Measurements from ENCODE around the gene CAPN10. TPM values are rescaled to one million over a fixed set of nuclear protein-coding genes. Genes with fewer than 3 reads are reported as not detected.
A peak's percentile ranks its signal among the peaks of the same experiment; 100 is the strongest.

Gene CAPN10
- polyA plus RNA-seq, 3 donors: 7.3 to 57.0 (median 7.4) TPM

- Histone ChIP-seq H4K20me1 (ENCODE audit: insufficient read depth, low read length) (peaks cover 94% of the 10 kb centered on the region), H3K27ac (ENCODE audit: low read depth in 1 of 2, low read length in 2 of 2) (no peak overlapping the region), H3K27me3 (ENCODE audit: control insufficient read depth in 2 of 2, insufficient read depth in 2 of 2, low read length in 2 of 2) (no peaks in the 10 kb centered on the region), H3K9me3 (replicated peaks in 1 of 2; ENCODE audit: control insufficient read depth in 1 of 2, insufficient read depth in 1 of 2, low read length in 2 of 2) (no peaks in the 10 kb centered on the region), H3K9ac (ENCODE audit: insufficient read depth, low read length, poor library complexity, severe bottlenecking) (no peak overlapping the region), H2AFZ (ENCODE audit: insufficient read depth, low read depth, low read length, poor library complexity, severe bottlenecking) (no peak overlapping the region), H3K4me1 (ENCODE audit: control insufficient read depth in 1 of 2, insufficient read depth in 2 of 2, low read length in 2 of 2) (peaks cover 36 to 41% of the 10 kb centered on the region in 2 donors), H3K36me3 (replicated peaks in 1 of 2; ENCODE audit: control insufficient read depth in 1 of 2, insufficient read depth in 2 of 2, low read length in 2 of 2) (peaks cover 65 to 74% of the 10 kb centered on the region in 2 donors), H3K4me3 (replicated peaks in 1 of 3; ENCODE audit: low read depth in 2 of 3, low read length in 3 of 3) (no peak overlapping the region), H3K79me2 (ENCODE audit: insufficient read depth, low read length) (peaks cover 64% of the 10 kb centered on the region), H3K4me2 (replicated peaks; ENCODE audit: extremely low read depth, low read length, poor library complexity, severe bottlenecking) (no peak overlapping the region)
- Mint-ChIP-seq H3K4me1 (peaks cover 36% of the 10 kb centered on the region), H3K27ac (peak overlapping the region in 3 of 7 donors; percentile 25 to 63 (median 42)), H3K27me3 (ENCODE audit: low read depth in 3 of 3) (peaks cover 0 to 2% (median 2%) of the 10 kb centered on the region in 3 donors), H3K9me3 (peaks cover 0 to 1% (median 0%) of the 10 kb centered on the region in 7 donors), H3K4me3 (no peak overlapping the region), H3K36me3 (peaks cover 50 to 70% of the 10 kb centered on the region in 2 donors)
- no peak for DNase-seq
- WGBS (ENCODE audit: insufficient coverage): 97% methylated on average over 32 of the region's 32 CpGs
- intact Hi-C loops (cut with micrococcal nuclease): no loop called here
- TF ChIP-seq CTCF (IDR thresholded peaks at IDR 0.05): no peak
These were observed 9.9 kb upstream of the CAPN10 start for GRCh38 chr2:240576436-240577205.

- Mint-ChIP-seq H3K27ac (peak overlapping the region in 1 of 7 donors; percentile 46), H3K4me3 (no peak overlapping the region), H3K27me3 (ENCODE audit: low read depth in 3 of 3) (peaks cover 0 to 2% (median 2%) of the 10 kb centered on the region in 3 donors), H3K36me3 (peaks cover 52 to 65% of the 10 kb centered on the region in 2 donors), H3K4me1 (peaks cover 38% of the 10 kb centered on the region), H3K9me3 (peaks cover 0 to 2% (median 0%) of the 10 kb centered on the region in 7 donors)
- 95% methylated on average over 21 of the region's 26 CpGs for WGBS (ENCODE audit: insufficient coverage)
- intact Hi-C loops (cut with micrococcal nuclease): no loop called here
- Histone ChIP-seq H3K9me3 (replicated peaks in 1 of 2; ENCODE audit: control insufficient read depth in 1 of 2, insufficient read depth in 1 of 2, low read length in 2 of 2) (no peaks in the 10 kb centered on the region), H3K27ac (ENCODE audit: low read depth in 1 of 2, low read length in 2 of 2) (peak overlapping the region in 1 of 2 donors; percentile 41), H3K4me1 (ENCODE audit: control insufficient read depth in 1 of 2, insufficient read depth in 2 of 2, low read length in 2 of 2) (peaks cover 36 to 40% of the 10 kb centered on the region in 2 donors), H3K36me3 (replicated peaks in 1 of 2; ENCODE audit: control insufficient read depth in 1 of 2, insufficient read depth in 2 of 2, low read length in 2 of 2) (peaks cover 57 to 66% of the 10 kb centered on the region in 2 donors), H2AFZ (ENCODE audit: insufficient read depth, low read depth, low read length, poor library complexity, severe bottlenecking) (no peak overlapping the region), H3K4me2 (replicated peaks; ENCODE audit: extremely low read depth, low read length, poor library complexity, severe bottlenecking) (no peak overlapping the region), H4K20me1 (ENCODE audit: insufficient read depth, low read length) (peaks cover 86% of the 10 kb centered on the region), H3K9ac (ENCODE audit: insufficient read depth, low read length, poor library complexity, severe bottlenecking) (no peak overlapping the region), H3K27me3 (ENCODE audit: control insufficient read depth in 2 of 2, insufficient read depth in 2 of 2, low read length in 2 of 2) (no peaks in the 10 kb centered on the region), H3K4me3 (replicated peaks in 1 of 3; ENCODE audit: low read depth in 2 of 3, low read length in 3 of 3) (no peak overlapping the region), H3K79me2 (ENCODE audit: insufficient read depth, low read length) (peaks cover 64% of the 10 kb centered on the region)
- TF ChIP-seq CTCF (IDR thresholded peaks at IDR 0.05): no peak
- DNase-seq: no peak
These were observed 9.0 kb upstream of the CAPN10 start for GRCh38 chr2:240577281-240578109.
